Stimulated activated naive CD4-positive, alpha-beta T cell (primary cell): ENCODE results near the gene RNF157.
"Not testable (repeated sequence)": the region's sequence is repeated elsewhere in the genome, so short reads cannot be mapped to it uniquely, and the experiment has no call there.

Source experiments
- DNase-seq, 6 experiments: peaks; one replicate each; lab custom pipeline; 2025; lab: John Stamatoyannopoulos, UW

The RNF157 gene

GRCh38 chr17:76189741-76190140, 50.6 kb downstream of the RNF157 start:
- DNase-seq: no peak

- no peak for DNase-seq
Measured at GRCh38 chr17:76189247-76189646, 51.0 kb downstream of the RNF157 start.

- DNase-seq: no peak
Measured at GRCh38 chr17:76188213-76189016, 51.9 kb downstream of the RNF157 start.

- not testable (repeated sequence) for DNase-seq
Measured at GRCh38 chr17:76186774-76187173, 53.5 kb downstream of the RNF157 start.

GRCh38 chr17:76184290-76184689, 56.0 kb downstream of the RNF157 start:
- no peak for DNase-seq

GRCh38 chr17:76182016-76182764, 58.1 kb downstream of the RNF157 start:
- DNase-seq: peak; percentile 82 to 94 (median 86)

- DNase-seq: peak in 5 of 6 experiments; percentile 23 to 82 (median 75)
Measured at GRCh38 chr17:76179496-76180467, 60.5 kb downstream of the RNF157 start.

GRCh38 chr17:76178124-76178523, 62.2 kb downstream of the RNF157 start:
- DNase-seq: no peak

- DNase-seq: no peak
Measured at GRCh38 chr17:76176701-76177574, 63.4 kb downstream of the RNF157 start.

GRCh38 chr17:76174037-76174436, 66.3 kb downstream of the RNF157 start:
- DNase-seq: no peak

GRCh38 chr17:76173474-76173873, 66.8 kb downstream of the RNF157 start:
- DNase-seq: no peak

- no peak for DNase-seq
Measured at GRCh38 chr17:76171706-76172105, 68.6 kb downstream of the RNF157 start.

- DNase-seq: no peak
Measured at GRCh38 chr17:76170114-76170513, 70.2 kb downstream of the RNF157 start.

- no peak for DNase-seq
Measured at GRCh38 chr17:76166906-76167305, 73.4 kb downstream of the RNF157 start.

- DNase-seq: no peak
Measured at GRCh38 chr17:76166168-76166567, 74.1 kb downstream of the RNF157 start.

- DNase-seq: no peak
Measured at GRCh38 chr17:76164331-76164730, 76.0 kb downstream of the RNF157 start.

- DNase-seq: no peak
Measured at GRCh38 chr17:76163919-76164318, 76.4 kb downstream of the RNF157 start.

- no peak for DNase-seq
Measured at GRCh38 chr17:76161619-76162266, 78.5 kb downstream of the RNF157 start.

GRCh38 chr17:76160896-76161528, 79.3 kb downstream of the RNF157 start:
- no peak for DNase-seq

- DNase-seq: no peak
Measured at GRCh38 chr17:76159157-76159556, 81.1 kb downstream of the RNF157 start.
